ENCODE data around the gene CCDC167. TPM values are rescaled to one million over a fixed set of nuclear protein-coding genes. Genes with fewer than 3 reads are reported as not detected.

The CCDC167 gene
- total RNA-seq, 1 donor from 2014 or later: 82.7 TPM

GRCh38 chr6:37513576-37513975 lies 13.9 kb upstream of the CCDC167 start:
- Histone ChIP-seq H3K36me3 (ENCODE audit: control insufficient read depth, insufficient read depth, low read length) (no peaks in the 10 kb centered on the region), H3K4me3 (ENCODE audit: low read depth, low read length) (no peak overlapping the region), H3K27me3 (ENCODE audit: control insufficient read depth, insufficient read depth, low read length) (peaks cover 18% of the 10 kb centered on the region)
- DNase-seq (ENCODE audit: low read depth): no peak
- TF ChIP-seq CTCF (IDR thresholded peaks at IDR 0.05; ENCODE audit: insufficient read depth, low read length, poor library complexity, severe bottlenecking): no peak

DNA sequence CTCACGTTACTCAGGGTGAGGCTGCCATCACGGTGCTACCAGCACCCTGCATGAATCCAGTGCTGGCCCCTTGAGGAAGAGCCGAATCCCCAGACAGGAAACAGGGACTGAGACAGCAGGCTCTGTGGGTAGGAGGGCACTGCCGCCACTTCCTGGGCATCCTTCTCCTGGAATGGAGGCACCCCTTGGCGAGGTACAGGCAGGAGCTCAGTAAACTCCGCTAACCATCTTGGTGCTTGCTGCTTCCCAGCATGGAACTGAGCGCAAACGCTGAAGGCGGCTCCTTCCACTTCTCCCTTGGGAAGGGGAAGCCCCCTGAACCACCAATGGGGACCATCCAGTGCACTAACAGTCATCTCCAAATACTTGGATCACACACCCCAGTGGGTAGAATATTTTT lies 13.5 kb upstream of the CCDC167 start:
- H3K36me3 ChIP-seq (ENCODE audit: control insufficient read depth, insufficient read depth, low read length): no peaks in the 10 kb centered on the region
- DNase-seq (ENCODE audit: low read depth): no peak
- no peak for TF ChIP-seq CTCF (IDR thresholded peaks at IDR 0.05; ENCODE audit: insufficient read depth, low read length, poor library complexity, severe bottlenecking)
- no peak overlapping the region for H3K4me3 ChIP-seq (ENCODE audit: low read depth, low read length)
- peaks cover 18% of the 10 kb centered on the region for H3K27me3 ChIP-seq (ENCODE audit: control insufficient read depth, insufficient read depth, low read length)

DNA sequence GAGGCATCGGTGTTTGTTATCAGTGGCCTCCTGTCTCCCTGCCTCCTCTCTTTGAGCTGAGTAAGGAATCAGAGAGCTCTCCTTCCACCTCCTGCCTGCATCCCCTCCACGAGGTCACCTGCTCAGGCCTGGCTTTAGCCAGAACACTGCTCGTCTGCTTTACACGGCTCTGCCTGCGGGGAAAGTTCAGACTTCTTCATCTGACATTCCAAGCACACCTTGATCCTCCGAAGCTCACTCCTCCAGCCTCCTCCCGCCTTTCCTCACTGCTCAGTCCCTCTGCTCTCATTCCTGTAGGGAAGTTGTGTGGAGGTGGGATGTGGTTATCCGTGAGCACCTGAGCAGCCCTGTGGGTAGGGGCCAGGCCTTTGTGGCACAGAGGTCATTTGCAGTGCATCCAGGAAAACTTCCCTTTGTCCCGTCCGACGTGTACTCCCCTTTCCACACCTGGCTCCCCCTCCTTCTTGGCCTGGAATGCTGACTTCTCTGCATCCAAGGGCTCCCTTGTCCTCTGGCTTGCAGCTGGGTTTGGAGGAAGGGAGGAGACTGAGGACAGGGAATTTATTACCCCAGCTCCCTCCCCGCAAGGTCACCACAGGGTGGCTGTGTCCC lies 12.8 kb upstream of the CCDC167 start:
- no peaks in the 10 kb centered on the region for H3K36me3 ChIP-seq (ENCODE audit: control insufficient read depth, insufficient read depth, low read length)
- no peak overlapping the region for H3K4me3 ChIP-seq (ENCODE audit: low read depth, low read length)
- no peak for TF ChIP-seq CTCF (IDR thresholded peaks at IDR 0.05; ENCODE audit: insufficient read depth, low read length, poor library complexity, severe bottlenecking)
- DNase-seq (ENCODE audit: low read depth): no peak
- peaks cover 18% of the 10 kb centered on the region for H3K27me3 ChIP-seq (ENCODE audit: control insufficient read depth, insufficient read depth, low read length)

DNA sequence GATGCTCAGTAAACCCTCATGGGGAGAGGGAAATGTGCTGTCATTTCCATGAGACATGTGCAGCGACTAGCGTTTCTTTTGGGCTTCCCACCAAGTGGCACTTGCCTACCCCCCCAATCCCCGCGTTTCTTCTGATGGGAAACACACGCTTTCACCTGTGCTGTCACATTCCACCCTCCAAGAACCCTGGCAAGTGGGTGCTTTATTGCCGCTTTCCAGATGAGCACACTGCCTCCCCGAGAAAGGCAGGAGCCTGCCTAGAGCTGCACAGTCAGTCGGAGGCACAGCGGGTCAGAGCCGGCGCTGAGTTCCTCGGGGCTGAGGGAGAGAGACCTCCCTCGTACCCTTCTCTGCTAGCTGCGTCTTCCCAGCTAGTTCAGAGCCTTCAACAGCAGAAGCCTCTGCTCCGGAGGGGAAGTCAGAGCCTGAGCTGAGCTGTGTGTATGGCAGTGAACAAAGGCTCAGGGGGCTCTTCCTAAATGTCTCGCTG lies 12.3 kb upstream of the CCDC167 start:
- no peaks in the 10 kb centered on the region for H3K36me3 ChIP-seq (ENCODE audit: control insufficient read depth, insufficient read depth, low read length)
- TF ChIP-seq CTCF (IDR thresholded peaks at IDR 0.05; ENCODE audit: insufficient read depth, low read length, poor library complexity, severe bottlenecking): no peak
- no peak overlapping the region for H3K4me3 ChIP-seq (ENCODE audit: low read depth, low read length)
- DNase-seq (ENCODE audit: low read depth): no peak
- peaks cover 18% of the 10 kb centered on the region for H3K27me3 ChIP-seq (ENCODE audit: control insufficient read depth, insufficient read depth, low read length)

DNA sequence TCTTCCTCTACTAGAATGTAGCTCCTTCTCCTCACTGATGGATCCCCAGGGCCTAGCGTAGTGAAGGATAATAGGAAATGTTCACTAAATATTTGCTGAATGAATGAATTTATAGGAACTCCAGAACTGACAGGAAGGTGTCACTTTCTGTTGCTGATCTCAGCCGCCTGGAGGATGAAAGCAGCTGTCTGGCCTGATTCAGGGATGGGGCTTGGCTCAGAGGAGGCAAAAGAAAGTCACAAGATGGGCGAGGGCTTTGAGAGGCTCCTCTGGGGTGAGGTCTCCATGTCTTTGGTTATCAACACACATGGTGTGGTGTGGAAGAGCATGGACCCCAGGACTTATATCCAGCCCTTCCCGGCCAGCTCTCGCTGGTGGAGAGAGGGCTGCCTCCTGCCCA lies 11.5 kb upstream of the CCDC167 start:
- no peaks in the 10 kb centered on the region for H3K36me3 ChIP-seq (ENCODE audit: control insufficient read depth, insufficient read depth, low read length)
- peaks cover 18% of the 10 kb centered on the region for H3K27me3 ChIP-seq (ENCODE audit: control insufficient read depth, insufficient read depth, low read length)
- no peak for DNase-seq (ENCODE audit: low read depth)
- no peak for TF ChIP-seq CTCF (IDR thresholded peaks at IDR 0.05; ENCODE audit: insufficient read depth, low read length, poor library complexity, severe bottlenecking)
- no peak overlapping the region for H3K4me3 ChIP-seq (ENCODE audit: low read depth, low read length)
